ENCODE results near the gene COL6A5. TPM values are rescaled to one million over a fixed set of nuclear protein-coding genes. Genes with fewer than 3 reads are reported as not detected.
A peak's percentile ranks its signal among the peaks of the same experiment; 100 is the strongest.

COL6A5 gene
- total and polyA plus RNA-seq, 2 donors (not counting 3 experiments of a cell fraction or from before 2014, with no cell fraction given): not detected

GRCh38 chr3:130379274-130379673 lies 33.8 kb downstream of the COL6A5 start:
- Histone ChIP-seq H3K9me1 (replicated peaks; ENCODE audit: control insufficient read depth, extremely low read depth, insufficient read depth, low read length) (no peaks in the 10 kb centered on the region), H3K36me3 (ENCODE audit: control insufficient read depth in 2 of 2, extremely low read depth in 1 of 2, insufficient read depth in 2 of 2, low read length in 2 of 2) (no peaks in the 10 kb centered on the region), H3K9ac (replicated peaks; ENCODE audit: extremely low read depth, insufficient read depth, low read length) (no peak overlapping the region), H3K27me3 (ENCODE audit: control insufficient read depth in 2 of 2, insufficient read depth in 2 of 2, low read length in 2 of 2) (peaks cover 0 to 2% of the 10 kb centered on the region in 2 experiments), H4K20me1 (replicated peaks; ENCODE audit: control insufficient read depth, extremely low read depth, insufficient read depth, low read length) (no peaks in the 10 kb centered on the region), H2AFZ (ENCODE audit: low read depth, low read length) (no peak overlapping the region), H3K9me3 (replicated peaks; ENCODE audit: control insufficient read depth, insufficient read depth, low read length) (no peaks in the 10 kb centered on the region), H3K79me2 (ENCODE audit: control insufficient read depth, insufficient read depth, low read length) (no peaks in the 10 kb centered on the region), H3K4me2 (ENCODE audit: insufficient read depth, low read length) (no peak overlapping the region), H3K4me1 (ENCODE audit: control insufficient read depth, extremely low read depth, insufficient read depth, low read length) (no peaks in the 10 kb centered on the region), H3K27ac (ENCODE audit: insufficient read depth, low read depth, low read length) (no peak overlapping the region), H3K4me3 (replicated peaks in 1 of 3; ENCODE audit: insufficient read depth in 1 of 3, low read depth in 1 of 3, low read length in 3 of 3) (no peak overlapping the region)
- dilution Hi-C loops (cut with MboI; ENCODE audit: extremely low pct_ligation_motif_present, low sequenced_read_pairs): no loop called here
- FAIRE-seq: no peak
- no peak for DNase-seq (ENCODE audit: low read depth, low spot score)
- no peak for TF ChIP-seq JUN (IDR thresholded peaks at IDR 0.05; ENCODE audit: borderline replicate concordance, insufficient read depth, insufficient read length, low read depth)
- no peak for TF ChIP-seq POLR2AphosphoS5 (IDR thresholded peaks at IDR 0.05; ENCODE audit: insufficient read depth, low read depth, low read length)
- TF ChIP-seq GATA2 (IDR thresholded peaks at IDR 0.05; ENCODE audit: insufficient read depth, insufficient read length, low read depth, low read length): no peak
- TF ChIP-seq MAX (IDR thresholded peaks at IDR 0.05; ENCODE audit: insufficient read depth, insufficient read length): no peak
- no peak for TF ChIP-seq CTCF (IDR thresholded peaks at IDR 0.05; ENCODE audit: extremely low read depth in 1 of 2, insufficient read depth in 1 of 2, low read depth in 1 of 2, low read length in 2 of 2)
- TF ChIP-seq EZH2 (IDR thresholded peaks at IDR 0.05; ENCODE audit: borderline replicate concordance, low read depth, low read length, severe bottlenecking): no peak
- no peak for TF ChIP-seq MYC (IDR thresholded peaks at IDR 0.05; ENCODE audit: low read depth, low read length)
- no peak for TF ChIP-seq POLR2A (IDR thresholded peaks at IDR 0.05; ENCODE audit: low read depth, low read length)
- TF ChIP-seq FOS (IDR thresholded peaks at IDR 0.05; ENCODE audit: borderline replicate concordance, insufficient read depth, low read length): peak; percentile 47
- ChIA-PET POLR2A (no interaction called here), CTCF (no interaction called here)
- intact Hi-C loops (cut with micrococcal nuclease): no loop called here
- no TSS peak for BruUV-seq (replicated peaks)

Measured in endothelial cell of umbilical vein (primary cell).